HepG2 (cell line): ENCODE data around the gene SNAP25. TPM values are rescaled to one million over a fixed set of nuclear protein-coding genes. Genes with fewer than 3 reads are reported as not detected.

ENCODE experiments used
- DPF2 ChIP-seq: sonication (generic); formaldehyde crosslinking; IDR thresholded peaks from 2 replicates; pipeline ENCODE4 v1.4.0; 2020; ENCODE audit warnings: mild to moderate bottlenecking, low read depth, missing genetic modification reagents, borderline replicate concordance
- FOXM1 ChIP-seq: sonication (generic); formaldehyde crosslinking; IDR thresholded peaks from 2 replicates; pipeline ENCODE4 v1.5.0; 2020; ENCODE audit warnings: missing genetic modification reagents
- MEIS2 ChIP-seq: sonication (generic); formaldehyde crosslinking; IDR thresholded peaks from 2 replicates; pipeline ENCODE4 v1.9.0; 2021; ENCODE audit warnings: mild to moderate bottlenecking, missing genetic modification reagents
- MTF1 ChIP-seq: sonication (generic); formaldehyde crosslinking; IDR thresholded peaks from 2 replicates; pipeline ENCODE4 v1.5.0; 2020; ENCODE audit warnings: missing genetic modification reagents
- MZF1 ChIP-seq: sonication (generic); formaldehyde crosslinking; IDR thresholded peaks from 2 replicates; pipeline ENCODE4 v1.8.1; 2023; ENCODE audit warnings: mild to moderate bottlenecking, missing genetic modification reagents, borderline replicate concordance
- NR2F6 ChIP-seq, 2 experiments: IDR thresholded peaks; 2 replicates each; pipeline ENCODE4 v1.6.1; 2016; ENCODE audit warnings: antibody characterized with exemption in 1 of 2, mild to moderate bottlenecking in 1 of 2
- RCOR2 ChIP-seq: IDR thresholded peaks from 2 replicates; pipeline ENCODE4 v1.6.1; 2016; ENCODE audit warnings: missing biosample characterization, missing genetic modification reagents
- TMF1 ChIP-seq: sonication (generic); formaldehyde crosslinking; IDR thresholded peaks from 2 replicates; pipeline ENCODE4 v1.8.1; 2022; ENCODE audit warnings: low read depth, missing genetic modification reagents
- ZFAT ChIP-seq: sonication (generic); formaldehyde crosslinking; conservative IDR thresholded peaks from 2 replicates; pipeline ENCODE4 v1.8.1; 2023; ENCODE audit warnings: missing genetic modification reagents, inconsistent platforms
- ZNF143 ChIP-seq: sonication (generic); formaldehyde crosslinking; IDR thresholded peaks from 2 replicates; pipeline ENCODE4 v1.4.0; 2020; ENCODE audit warnings: missing genetic modification reagents
- ZNF292 ChIP-seq: sonication (generic); formaldehyde crosslinking; IDR thresholded peaks from 2 replicates; pipeline ENCODE4 v1.8.1; 2022; ENCODE audit warnings: mild to moderate bottlenecking, low read depth, missing genetic modification reagents, borderline replicate concordance
- ZNF441 ChIP-seq: sonication (generic); formaldehyde crosslinking; IDR thresholded peaks from 2 replicates; pipeline ENCODE4 v1.7.0; 2021; ENCODE audit warnings: missing genetic modification reagents, borderline replicate concordance
- ZNF619 ChIP-seq: sonication (generic); formaldehyde crosslinking; IDR thresholded peaks from 2 replicates; pipeline ENCODE4 v1.4.0; 2020; ENCODE audit warnings: mild to moderate bottlenecking, missing genetic modification reagents
- ZNF713 ChIP-seq: sonication (generic); formaldehyde crosslinking; IDR thresholded peaks from 2 replicates; pipeline ENCODE4 v1.4.0; 2020; ENCODE audit warnings: mild to moderate bottlenecking, missing genetic modification reagents
- polyA plus RNA-seq, 8 experiments: library from polyadenylated mRNA; depleted of rRNA in 3 of 8; stranded (reverse) in 7 of 8; unstranded in 1 of 8; fragments of >200 nt; fragmentation: Illumina TruSeq in 4 of 8; extraction: Trizol in 4 of 8; gene quantifications; 2 replicates each; pipeline versions ENCODE4 v1.2.1 to v1.2.3, GENCODE V29; 2011 to 2016; ENCODE audit warnings: low read depth in 4 of 8, missing spikeins in 1 of 8, mixed read lengths in 1 of 8; ENCODE audit not compliant: insufficient read depth in 1 of 8
- total RNA-seq, 5 experiments: library from RNA; depleted of rRNA; stranded (reverse); fragments of >200 nt; fragmentation: Illumina TruSeq; extraction: Trizol; gene quantifications; 2 replicates each; pipeline ENCODE4 v1.2.3, GENCODE V29; 2016; ENCODE audit warnings: low read depth in 1 of 5
- TF ChIP-seq, protein P1 (sequence below): conservative IDR thresholded peaks from 2 replicates; pipeline ENCODE4 v1.6.1; 2018; ENCODE audit warnings: missing genetic modification reagents
- TF ChIP-seq, protein P2 (sequence below): sonication (generic); formaldehyde crosslinking; conservative IDR thresholded peaks from 2 replicates; pipeline ENCODE4 v1.4.0; 2020; ENCODE audit warnings: missing genetic modification reagents
- TF ChIP-seq, protein P3 (sequence below): sonication (generic); formaldehyde crosslinking; IDR thresholded peaks from 2 replicates; pipeline ENCODE4 v1.8.0; 2022; ENCODE audit warnings: mild to moderate bottlenecking, missing genetic modification reagents; ENCODE audit not compliant: insufficient replicate concordance
- TF ChIP-seq, protein P4 (sequence below): sonication (generic); formaldehyde crosslinking; conservative IDR thresholded peaks from 2 replicates; pipeline ENCODE4 v1.4.0; 2020; ENCODE audit warnings: mild to moderate bottlenecking, missing genetic modification reagents, moderate library complexity
- TF ChIP-seq, protein P5 (sequence below): IDR thresholded peaks from 2 replicates; pipeline ENCODE4 v1.6.1; 2012; ENCODE audit warnings: inconsistent platforms

Gene SNAP25
- total and polyA plus RNA-seq, 2 of the 13 experiments (the other 11 are each of a cell fraction or from before 2014, with no cell fraction given), result not detected

DNA sequence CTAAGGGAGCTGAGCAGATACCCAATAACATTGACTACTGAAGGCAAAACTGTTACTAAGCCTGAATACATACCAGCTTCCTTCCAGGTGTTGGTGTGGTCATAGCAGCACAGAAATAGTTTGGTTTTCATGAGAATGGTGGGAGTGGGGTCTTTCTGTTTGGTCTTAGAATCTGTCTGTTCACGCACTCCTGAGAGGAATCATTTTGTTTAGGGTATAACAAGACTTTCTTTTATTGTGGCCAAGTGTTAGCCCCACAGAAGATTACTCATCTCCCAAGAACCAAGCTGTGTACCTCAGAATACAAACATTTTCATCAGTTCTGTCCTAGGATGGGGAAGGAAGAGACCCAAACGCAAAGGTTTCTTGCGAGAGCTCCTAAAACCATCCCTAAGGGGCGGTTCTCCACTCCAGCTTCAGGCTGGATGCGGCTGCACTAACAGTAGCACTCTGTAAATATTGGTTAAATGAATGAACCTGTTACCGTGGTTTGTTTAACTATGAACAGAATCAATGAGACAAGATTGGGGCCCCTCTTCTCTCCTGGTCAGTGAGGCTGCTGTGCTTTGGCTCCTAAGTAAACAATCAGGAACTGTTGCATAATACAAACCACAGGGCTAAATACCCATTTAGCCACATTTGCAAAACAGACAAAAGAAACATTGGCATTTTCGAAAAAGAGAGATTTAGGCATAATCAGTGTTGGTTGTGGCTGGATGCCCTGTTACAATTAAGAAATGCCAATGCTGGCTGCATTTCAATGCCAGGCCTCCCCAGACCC lies 44.9 kb downstream of the SNAP25 start (continued):
- TF ChIP-seq, protein P1, sequence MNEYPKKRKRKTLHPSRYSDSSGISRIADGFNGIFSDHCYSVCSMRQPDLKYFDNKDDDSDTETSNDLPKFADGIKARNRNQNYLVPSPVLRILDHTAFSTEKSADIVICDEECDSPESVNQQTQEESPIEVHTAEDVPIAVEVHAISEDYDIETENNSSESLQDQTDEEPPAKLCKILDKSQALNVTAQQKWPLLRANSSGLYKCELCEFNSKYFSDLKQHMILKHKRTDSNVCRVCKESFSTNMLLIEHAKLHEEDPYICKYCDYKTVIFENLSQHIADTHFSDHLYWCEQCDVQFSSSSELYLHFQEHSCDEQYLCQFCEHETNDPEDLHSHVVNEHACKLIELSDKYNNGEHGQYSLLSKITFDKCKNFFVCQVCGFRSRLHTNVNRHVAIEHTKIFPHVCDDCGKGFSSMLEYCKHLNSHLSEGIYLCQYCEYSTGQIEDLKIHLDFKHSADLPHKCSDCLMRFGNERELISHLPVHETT (CRISPR knock-in tag), result 0 out of 2 replicates have a peak, but pooled peaks have one; percentile 25
- TF ChIP-seq, protein P2, sequence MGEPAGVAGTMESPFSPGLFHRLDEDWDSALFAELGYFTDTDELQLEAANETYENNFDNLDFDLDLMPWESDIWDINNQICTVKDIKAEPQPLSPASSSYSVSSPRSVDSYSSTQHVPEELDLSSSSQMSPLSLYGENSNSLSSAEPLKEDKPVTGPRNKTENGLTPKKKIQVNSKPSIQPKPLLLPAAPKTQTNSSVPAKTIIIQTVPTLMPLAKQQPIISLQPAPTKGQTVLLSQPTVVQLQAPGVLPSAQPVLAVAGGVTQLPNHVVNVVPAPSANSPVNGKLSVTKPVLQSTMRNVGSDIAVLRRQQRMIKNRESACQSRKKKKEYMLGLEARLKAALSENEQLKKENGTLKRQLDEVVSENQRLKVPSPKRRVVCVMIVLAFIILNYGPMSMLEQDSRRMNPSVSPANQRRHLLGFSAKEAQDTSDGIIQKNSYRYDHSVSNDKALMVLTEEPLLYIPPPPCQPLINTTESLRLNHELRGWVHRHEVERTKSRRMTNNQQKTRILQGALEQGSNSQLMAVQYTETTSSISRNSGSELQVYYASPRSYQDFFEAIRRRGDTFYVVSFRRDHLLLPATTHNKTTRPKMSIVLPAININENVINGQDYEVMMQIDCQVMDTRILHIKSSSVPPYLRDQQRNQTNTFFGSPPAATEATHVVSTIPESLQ (CRISPR knock-in tag), result no peak
- TF ChIP-seq MEIS2 (peak; percentile 94), RCOR2 (CRISPR knock-in tag) (peak; percentile 99), ZNF292 (CRISPR knock-in tag) (peak; percentile 97), ZNF441 (CRISPR knock-in tag) (peak; percentile 73), ZNF713 (peak; percentile 63; the same call in 1 of the 2 replicates), ZNF619 (CRISPR knock-in tag) (no peak), ZFAT (CRISPR knock-in tag) (no peak), TMF1 (CRISPR knock-in tag) (no peak), ZNF143 (CRISPR knock-in tag) (no peak), DPF2 (CRISPR knock-in tag) (peak; percentile 95), MZF1 (CRISPR knock-in tag) (no peak), FOXM1 (CRISPR knock-in tag) (no peak), MTF1 (CRISPR knock-in tag) (no peak), NR2F6 (IDR thresholded peaks at IDR 0.05) (peak; percentile 83), NR2F6 (CRISPR knock-in tag; IDR thresholded peaks at IDR 0.05) (peak; percentile 88)
- TF ChIP-seq, protein P3, sequence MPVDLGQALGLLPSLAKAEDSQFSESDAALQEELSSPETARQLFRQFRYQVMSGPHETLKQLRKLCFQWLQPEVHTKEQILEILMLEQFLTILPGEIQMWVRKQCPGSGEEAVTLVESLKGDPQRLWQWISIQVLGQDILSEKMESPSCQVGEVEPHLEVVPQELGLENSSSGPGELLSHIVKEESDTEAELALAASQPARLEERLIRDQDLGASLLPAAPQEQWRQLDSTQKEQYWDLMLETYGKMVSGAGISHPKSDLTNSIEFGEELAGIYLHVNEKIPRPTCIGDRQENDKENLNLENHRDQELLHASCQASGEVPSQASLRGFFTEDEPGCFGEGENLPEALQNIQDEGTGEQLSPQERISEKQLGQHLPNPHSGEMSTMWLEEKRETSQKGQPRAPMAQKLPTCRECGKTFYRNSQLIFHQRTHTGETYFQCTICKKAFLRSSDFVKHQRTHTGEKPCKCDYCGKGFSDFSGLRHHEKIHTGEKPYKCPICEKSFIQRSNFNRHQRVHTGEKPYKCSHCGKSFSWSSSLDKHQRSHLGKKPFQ (CRISPR knock-in tag), result no peak
- TF ChIP-seq, protein P4, sequence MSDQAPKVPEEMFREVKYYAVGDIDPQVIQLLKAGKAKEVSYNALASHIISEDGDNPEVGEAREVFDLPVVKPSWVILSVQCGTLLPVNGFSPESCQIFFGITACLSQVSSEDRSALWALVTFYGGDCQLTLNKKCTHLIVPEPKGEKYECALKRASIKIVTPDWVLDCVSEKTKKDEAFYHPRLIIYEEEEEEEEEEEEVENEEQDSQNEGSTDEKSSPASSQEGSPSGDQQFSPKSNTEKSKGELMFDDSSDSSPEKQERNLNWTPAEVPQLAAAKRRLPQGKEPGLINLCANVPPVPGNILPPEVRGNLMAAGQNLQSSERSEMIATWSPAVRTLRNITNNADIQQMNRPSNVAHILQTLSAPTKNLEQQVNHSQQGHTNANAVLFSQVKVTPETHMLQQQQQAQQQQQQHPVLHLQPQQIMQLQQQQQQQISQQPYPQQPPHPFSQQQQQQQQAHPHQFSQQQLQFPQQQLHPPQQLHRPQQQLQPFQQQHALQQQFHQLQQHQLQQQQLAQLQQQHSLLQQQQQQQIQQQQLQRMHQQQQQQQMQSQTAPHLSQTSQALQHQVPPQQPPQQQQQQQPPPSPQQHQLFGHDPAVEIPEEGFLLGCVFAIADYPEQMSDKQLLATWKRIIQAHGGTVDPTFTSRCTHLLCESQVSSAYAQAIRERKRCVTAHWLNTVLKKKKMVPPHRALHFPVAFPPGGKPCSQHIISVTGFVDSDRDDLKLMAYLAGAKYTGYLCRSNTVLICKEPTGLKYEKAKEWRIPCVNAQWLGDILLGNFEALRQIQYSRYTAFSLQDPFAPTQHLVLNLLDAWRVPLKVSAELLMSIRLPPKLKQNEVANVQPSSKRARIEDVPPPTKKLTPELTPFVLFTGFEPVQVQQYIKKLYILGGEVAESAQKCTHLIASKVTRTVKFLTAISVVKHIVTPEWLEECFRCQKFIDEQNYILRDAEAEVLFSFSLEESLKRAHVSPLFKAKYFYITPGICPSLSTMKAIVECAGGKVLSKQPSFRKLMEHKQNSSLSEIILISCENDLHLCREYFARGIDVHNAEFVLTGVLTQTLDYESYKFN (CRISPR knock-in tag), result peak; percentile 98
- TF ChIP-seq, protein P5, sequence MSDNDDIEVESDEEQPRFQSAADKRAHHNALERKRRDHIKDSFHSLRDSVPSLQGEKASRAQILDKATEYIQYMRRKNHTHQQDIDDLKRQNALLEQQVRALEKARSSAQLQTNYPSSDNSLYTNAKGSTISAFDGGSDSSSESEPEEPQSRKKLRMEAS, result peak; percentile 63
